ENCODE results near the gene CCR9. TPM values are rescaled to one million over a fixed set of nuclear protein-coding genes. Genes with fewer than 3 reads are reported as not detected.

The CCR9 gene
- total and polyA plus RNA-seq, 5 donors from 2014 or later: 5.6 to 16.7 (median 11.3) TPM; not detected in 1

GRCh38 chr3:45864760-45865519 is 21.4 kb upstream of the CCR9 start:
- peaks cover 0 to 9% (median 5%) of the 10 kb centered on the region in 7 donors for H3K9me3 Mint-ChIP-seq
- Histone ChIP-seq H3K36me3 (ENCODE audit: control insufficient read depth, insufficient read depth, low read length) (no peaks in the 10 kb centered on the region), H3K4me1 (ENCODE audit: control insufficient read depth, insufficient read depth, low read length, poor library complexity, severe bottlenecking) (peaks cover 11% of the 10 kb centered on the region), H3K27me3 (ENCODE audit: control insufficient read depth, insufficient read depth, low read length) (peaks cover 17% of the 10 kb centered on the region), H3K4me3 (ENCODE audit: low read depth, low read length) (no peak overlapping the region), H3K9me3 (ENCODE audit: control insufficient read depth in 2 of 2, low read length in 2 of 2) (peaks cover 7 to 11% of the 10 kb centered on the region in 2 experiments), H3K27ac (ENCODE audit: insufficient read depth, low read length, poor library complexity, severe bottlenecking) (no peak overlapping the region)
- peaks cover 8 to 42% (median 29%) of the 10 kb centered on the region in 4 donors for H3K4me1 Mint-ChIP-seq
- peaks cover 63% of the 10 kb centered on the region for H3K27me3 Mint-ChIP-seq
- peaks cover 4% of the 10 kb centered on the region for H3K36me3 Mint-ChIP-seq
- H3K4me3 Mint-ChIP-seq: peak overlapping the region in 1 of 4 donors; percentile 2
- H3K27ac Mint-ChIP-seq: no peak overlapping the region
- DNase-seq (peak in 1 of 3 donors; percentile 28), ATAC-seq (ENCODE audit: low read depth in 2 of 2) (no peak)

GRCh38 chr3:45865563-45865962 is 20.8 kb upstream of the CCR9 start:
- DNase-seq: no peak
- H3K9me3 ChIP-seq (ENCODE audit: control insufficient read depth in 2 of 2, low read length in 2 of 2): peaks cover 7 to 11% of the 10 kb centered on the region in 2 experiments
- Mint-ChIP-seq H3K27me3 (peaks cover 65% of the 10 kb centered on the region), H3K4me3 (peak overlapping the region in 1 of 4 donors; percentile 2), H3K9me3 (peaks cover 0 to 9% (median 5%) of the 10 kb centered on the region in 7 donors), H3K36me3 (peaks cover 4% of the 10 kb centered on the region), H3K4me1 (peaks cover 14 to 45% (median 32%) of the 10 kb centered on the region in 4 donors), H3K27ac (no peak overlapping the region)
- H3K4me3 ChIP-seq (ENCODE audit: low read depth, low read length): no peak overlapping the region
- no peak overlapping the region for H3K27ac ChIP-seq (ENCODE audit: insufficient read depth, low read length, poor library complexity, severe bottlenecking)
- H3K36me3 ChIP-seq (ENCODE audit: control insufficient read depth, insufficient read depth, low read length): no peaks in the 10 kb centered on the region
- peaks cover 17% of the 10 kb centered on the region for H3K27me3 ChIP-seq (ENCODE audit: control insufficient read depth, insufficient read depth, low read length)
- H3K4me1 ChIP-seq (ENCODE audit: control insufficient read depth, insufficient read depth, low read length, poor library complexity, severe bottlenecking): peaks cover 17% of the 10 kb centered on the region
- no peak for ATAC-seq (ENCODE audit: low read depth in 2 of 2)

- no peak overlapping the region for H3K4me3 ChIP-seq (ENCODE audit: low read depth, low read length)
- ATAC-seq (ENCODE audit: low read depth in 2 of 2) (no peak), DNase-seq (no peak)
- no peaks in the 10 kb centered on the region for H3K36me3 ChIP-seq (ENCODE audit: control insufficient read depth, insufficient read depth, low read length)
- H3K9me3 Mint-ChIP-seq: peaks cover 0 to 6% (median 5%) of the 10 kb centered on the region in 7 donors
- H3K4me3 Mint-ChIP-seq: no peak overlapping the region
- no peak overlapping the region for H3K27ac ChIP-seq (ENCODE audit: insufficient read depth, low read length, poor library complexity, severe bottlenecking)
- H3K4me1 ChIP-seq (ENCODE audit: control insufficient read depth, insufficient read depth, low read length, poor library complexity, severe bottlenecking): peaks cover 27% of the 10 kb centered on the region
- H3K27ac Mint-ChIP-seq: no peak overlapping the region
- H3K27me3 Mint-ChIP-seq: peaks cover 49% of the 10 kb centered on the region
- H3K4me1 Mint-ChIP-seq: peaks cover 11 to 51% (median 31%) of the 10 kb centered on the region in 4 donors
- peaks cover 14% of the 10 kb centered on the region for H3K27me3 ChIP-seq (ENCODE audit: control insufficient read depth, insufficient read depth, low read length)
- no peaks in the 10 kb centered on the region for H3K36me3 Mint-ChIP-seq
- peaks cover 5 to 8% of the 10 kb centered on the region in 2 experiments for H3K9me3 ChIP-seq (ENCODE audit: control insufficient read depth in 2 of 2, low read length in 2 of 2)
Observed at GRCh38 chr3:45868213-45868612, 18.1 kb upstream of the CCR9 start.

- peaks cover 27% of the 10 kb centered on the region for H3K4me1 ChIP-seq (ENCODE audit: control insufficient read depth, insufficient read depth, low read length, poor library complexity, severe bottlenecking)
- DNase-seq: no peak
- peaks cover under 1 to 4% of the 10 kb centered on the region in 2 experiments for H3K9me3 ChIP-seq (ENCODE audit: control insufficient read depth in 2 of 2, low read length in 2 of 2)
- H3K27ac ChIP-seq (ENCODE audit: insufficient read depth, low read length, poor library complexity, severe bottlenecking): no peak overlapping the region
- peaks cover 47% of the 10 kb centered on the region for H3K27me3 Mint-ChIP-seq
- no peak overlapping the region for H3K4me3 ChIP-seq (ENCODE audit: low read depth, low read length)
- H3K27ac Mint-ChIP-seq: peak overlapping the region in 2 of 3 donors; percentile 6 to 62
- H3K27me3 ChIP-seq (ENCODE audit: control insufficient read depth, insufficient read depth, low read length): peaks cover 13% of the 10 kb centered on the region
- no peaks in the 10 kb centered on the region for H3K36me3 ChIP-seq (ENCODE audit: control insufficient read depth, insufficient read depth, low read length)
- H3K9me3 Mint-ChIP-seq: peaks cover 0 to 3% (median 1%) of the 10 kb centered on the region in 7 donors
- H3K36me3 Mint-ChIP-seq: peaks cover 2% of the 10 kb centered on the region
- H3K4me1 Mint-ChIP-seq: peaks cover 13 to 51% (median 31%) of the 10 kb centered on the region in 4 donors
- no peak overlapping the region for H3K4me3 Mint-ChIP-seq
- no peak for ATAC-seq (ENCODE audit: low read depth in 2 of 2)
Observed at GRCh38 chr3:45868650-45869049, 17.7 kb upstream of the CCR9 start.

- H3K36me3 Mint-ChIP-seq: peaks cover 4% of the 10 kb centered on the region
- Histone ChIP-seq H3K27me3 (ENCODE audit: control insufficient read depth, insufficient read depth, low read length) (peaks cover 12% of the 10 kb centered on the region), H3K4me3 (ENCODE audit: low read depth, low read length) (peak overlapping the region; percentile 28), H3K4me1 (ENCODE audit: control insufficient read depth, insufficient read depth, low read length, poor library complexity, severe bottlenecking) (peaks cover 27% of the 10 kb centered on the region), H3K36me3 (ENCODE audit: control insufficient read depth, insufficient read depth, low read length) (no peaks in the 10 kb centered on the region), H3K9me3 (ENCODE audit: control insufficient read depth in 2 of 2, low read length in 2 of 2) (no peaks in the 10 kb centered on the region), H3K27ac (ENCODE audit: insufficient read depth, low read length, poor library complexity, severe bottlenecking) (no peak overlapping the region)
- no peak for ATAC-seq (ENCODE audit: low read depth in 2 of 2)
- peaks cover 0 to 6% (median 2%) of the 10 kb centered on the region in 7 donors for H3K9me3 Mint-ChIP-seq
- H3K27me3 Mint-ChIP-seq: peaks cover 53% of the 10 kb centered on the region
- DNase-seq: no peak
- H3K4me1 Mint-ChIP-seq: peaks cover 18 to 58% (median 31%) of the 10 kb centered on the region in 4 donors
- H3K27ac Mint-ChIP-seq: peak overlapping the region in 2 of 3 donors; percentile 15 to 67
- H3K4me3 Mint-ChIP-seq: peak overlapping the region in 3 of 4 donors; percentile 23 to 46 (median 33)
Observed at GRCh38 chr3:45869638-45870037, 16.7 kb upstream of the CCR9 start.

- DNase-seq: peak; percentile 51 to 86 (median 83)
- Histone ChIP-seq H3K27me3 (ENCODE audit: control insufficient read depth, insufficient read depth, low read length) (peaks cover 14% of the 10 kb centered on the region), H3K9me3 (ENCODE audit: control insufficient read depth in 2 of 2, low read length in 2 of 2) (no peaks in the 10 kb centered on the region), H3K4me1 (ENCODE audit: control insufficient read depth, insufficient read depth, low read length, poor library complexity, severe bottlenecking) (peaks cover 27% of the 10 kb centered on the region), H3K4me3 (ENCODE audit: low read depth, low read length) (peak overlapping the region; percentile 38), H3K36me3 (ENCODE audit: control insufficient read depth, insufficient read depth, low read length) (no peaks in the 10 kb centered on the region), H3K27ac (ENCODE audit: insufficient read depth, low read length, poor library complexity, severe bottlenecking) (no peak overlapping the region)
- H3K27ac Mint-ChIP-seq: peak overlapping the region; percentile 15 to 67 (median 44)
- peaks cover 21 to 60% (median 31%) of the 10 kb centered on the region in 4 donors for H3K4me1 Mint-ChIP-seq
- peaks cover 54% of the 10 kb centered on the region for H3K27me3 Mint-ChIP-seq
- H3K36me3 Mint-ChIP-seq: peaks cover 4% of the 10 kb centered on the region
- peak overlapping the region in 3 of 4 donors; percentile 15 to 46 (median 23) for H3K4me3 Mint-ChIP-seq
- ATAC-seq (ENCODE audit: low read depth in 2 of 2): peak; percentile 91 to 94
- peaks cover 0 to 6% (median 2%) of the 10 kb centered on the region in 7 donors for H3K9me3 Mint-ChIP-seq
Observed at GRCh38 chr3:45870099-45870498, 16.2 kb upstream of the CCR9 start.

GRCh38 chr3:45871780-45872179 is 14.6 kb upstream of the CCR9 start:
- ATAC-seq (ENCODE audit: low read depth in 2 of 2): no peak
- H3K27me3 Mint-ChIP-seq: peaks cover 49% of the 10 kb centered on the region

More at GRCh38 chr3:45871780-45872179, 14.6 kb upstream of the CCR9 start:
- Histone ChIP-seq H3K27ac (ENCODE audit: insufficient read depth, low read length, poor library complexity, severe bottlenecking) (no peak overlapping the region), H3K9me3 (ENCODE audit: control insufficient read depth in 2 of 2, low read length in 2 of 2) (no peaks in the 10 kb centered on the region), H3K27me3 (ENCODE audit: control insufficient read depth, insufficient read depth, low read length) (peaks cover 7% of the 10 kb centered on the region), H3K36me3 (ENCODE audit: control insufficient read depth, insufficient read depth, low read length) (no peaks in the 10 kb centered on the region), H3K4me1 (ENCODE audit: control insufficient read depth, insufficient read depth, low read length, poor library complexity, severe bottlenecking) (peaks cover 27% of the 10 kb centered on the region), H3K4me3 (ENCODE audit: low read depth, low read length) (no peak overlapping the region)
- peaks cover 4% of the 10 kb centered on the region for H3K36me3 Mint-ChIP-seq
- H3K27ac Mint-ChIP-seq: no peak overlapping the region
- H3K4me1 Mint-ChIP-seq: peaks cover 24 to 60% (median 31%) of the 10 kb centered on the region in 4 donors
- H3K4me3 Mint-ChIP-seq: no peak overlapping the region
- peaks cover 0 to 6% (median 2%) of the 10 kb centered on the region in 7 donors for H3K9me3 Mint-ChIP-seq
- no peak for DNase-seq
